Measurements from ENCODE around the gene VEGFA. TPM values are rescaled to one million over a fixed set of nuclear protein-coding genes. Genes with fewer than 3 reads are reported as not detected.

VEGFA gene
- total and polyA plus RNA-seq, 5 donors: 163 to 296 (median 246) TPM

GRCh38 chr6:43806043-43806757 is 36.2 kb downstream of the VEGFA start:
- 80% methylated on average over 9 of the region's 9 CpGs for whole genome bisulfite sequencing
- DNase-seq (no peak), ATAC-seq (peak in 1 of 2 donors; percentile 20)
- Histone ChIP-seq H3K27ac (ENCODE audit: low read length) (no peak overlapping the region), H3K9me3 (ENCODE audit: control insufficient read depth, low read length) (no peaks in the 10 kb centered on the region), H3K4me3 (ENCODE audit: low read length) (no peak overlapping the region), H3K4me1 (ENCODE audit: control insufficient read depth, insufficient read depth, low read length) (no peaks in the 10 kb centered on the region), H3K27me3 (ENCODE audit: control insufficient read depth, insufficient read depth) (no peaks in the 10 kb centered on the region)
- intact Hi-C loops (cut with DNase I): no loop called here

- no peak overlapping the region for H3K27ac ChIP-seq (ENCODE audit: low read length)
- ATAC-seq (peak in 1 of 2 donors; percentile 4), DNase-seq (no peak)
- intact Hi-C loops (cut with DNase I): no loop called here
- no peaks in the 10 kb centered on the region for H3K9me3 ChIP-seq (ENCODE audit: control insufficient read depth, low read length)
- 90% methylated on average over 5 of the region's 5 CpGs for WGBS
- no peak overlapping the region for H3K4me3 ChIP-seq (ENCODE audit: low read length)
- H3K27me3 ChIP-seq (ENCODE audit: control insufficient read depth, insufficient read depth): no peaks in the 10 kb centered on the region
- no peaks in the 10 kb centered on the region for H3K4me1 ChIP-seq (ENCODE audit: control insufficient read depth, insufficient read depth, low read length)
Measured at GRCh38 chr6:43806758-43807227, 36.8 kb downstream of the VEGFA start.

GRCh38 chr6:43807228-43808061 is 37.4 kb downstream of the VEGFA start:
- peak; percentile 25 to 56 for ATAC-seq
- H3K9me3 ChIP-seq (ENCODE audit: control insufficient read depth, low read length): no peaks in the 10 kb centered on the region
- H3K4me1 ChIP-seq (ENCODE audit: control insufficient read depth, insufficient read depth, low read length): no peaks in the 10 kb centered on the region
- intact Hi-C loops (cut with DNase I): no loop called here
- H3K27me3 ChIP-seq (ENCODE audit: control insufficient read depth, insufficient read depth): no peaks in the 10 kb centered on the region
- 43% methylated on average over 11 of the region's 11 CpGs for WGBS
- DNase-seq: peak; percentile 46 to 71 (median 62)
- H3K27ac ChIP-seq (ENCODE audit: low read length): no peak overlapping the region
- no peak overlapping the region for H3K4me3 ChIP-seq (ENCODE audit: low read length)

- WGBS: 93% methylated on average over 7 of the region's 7 CpGs
- Histone ChIP-seq H3K4me1 (ENCODE audit: control insufficient read depth, insufficient read depth, low read length) (no peaks in the 10 kb centered on the region), H3K9me3 (ENCODE audit: control insufficient read depth, low read length) (no peaks in the 10 kb centered on the region), H3K27ac (ENCODE audit: low read length) (no peak overlapping the region), H3K27me3 (ENCODE audit: control insufficient read depth, insufficient read depth) (no peaks in the 10 kb centered on the region), H3K4me3 (ENCODE audit: low read length) (no peak overlapping the region)
- DNase-seq (no peak), ATAC-seq (no peak)
- intact Hi-C loops (cut with DNase I): no loop called here
Measured at GRCh38 chr6:43808412-43808811, 38.4 kb downstream of the VEGFA start.

- no peak for DNase-seq
- intact Hi-C loops (cut with DNase I): no loop called here
- no peak for ATAC-seq
- no peaks in the 10 kb centered on the region for H3K9me3 ChIP-seq (ENCODE audit: control insufficient read depth, low read length)
- no peaks in the 10 kb centered on the region for H3K4me1 ChIP-seq (ENCODE audit: control insufficient read depth, insufficient read depth, low read length)
- no peaks in the 10 kb centered on the region for H3K27me3 ChIP-seq (ENCODE audit: control insufficient read depth, insufficient read depth)
- no peak overlapping the region for H3K27ac ChIP-seq (ENCODE audit: low read length)
- WGBS: 70% methylated on average over 14 of the region's 14 CpGs
- no peak overlapping the region for H3K4me3 ChIP-seq (ENCODE audit: low read length)
Measured at GRCh38 chr6:43809417-43810305, 39.6 kb downstream of the VEGFA start.

- H3K27me3 ChIP-seq (ENCODE audit: control insufficient read depth, insufficient read depth): no peaks in the 10 kb centered on the region
- DNase-seq (no peak), ATAC-seq (no peak)
- intact Hi-C loops (cut with DNase I): no loop called here
- no peak overlapping the region for H3K4me3 ChIP-seq (ENCODE audit: low read length)
- no peaks in the 10 kb centered on the region for H3K4me1 ChIP-seq (ENCODE audit: control insufficient read depth, insufficient read depth, low read length)
- no peaks in the 10 kb centered on the region for H3K9me3 ChIP-seq (ENCODE audit: control insufficient read depth, low read length)
- H3K27ac ChIP-seq (ENCODE audit: low read length): no peak overlapping the region
- 91% methylated on average over 6 of the region's 6 CpGs for WGBS
Measured at GRCh38 chr6:43810965-43811732, 41.1 kb downstream of the VEGFA start.

GRCh38 chr6:43811733-43812099 is 41.7 kb downstream of the VEGFA start:
- Histone ChIP-seq H3K4me3 (ENCODE audit: low read length) (no peak overlapping the region), H3K9me3 (ENCODE audit: control insufficient read depth, low read length) (no peaks in the 10 kb centered on the region), H3K27ac (ENCODE audit: low read length) (no peak overlapping the region), H3K27me3 (ENCODE audit: control insufficient read depth, insufficient read depth) (no peaks in the 10 kb centered on the region), H3K4me1 (ENCODE audit: control insufficient read depth, insufficient read depth, low read length) (no peaks in the 10 kb centered on the region)
- DNase-seq (no peak), ATAC-seq (no peak)
- WGBS: 100% methylated on average over 2 of the region's 2 CpGs
- intact Hi-C loops (cut with DNase I): no loop called here

GRCh38 chr6:43812850-43813578 is 43.0 kb downstream of the VEGFA start:
- Histone ChIP-seq H3K27ac (ENCODE audit: low read length) (no peak overlapping the region), H3K4me1 (ENCODE audit: control insufficient read depth, insufficient read depth, low read length) (no peaks in the 10 kb centered on the region), H3K4me3 (ENCODE audit: low read length) (no peak overlapping the region), H3K9me3 (ENCODE audit: control insufficient read depth, low read length) (no peaks in the 10 kb centered on the region), H3K27me3 (ENCODE audit: control insufficient read depth, insufficient read depth) (no peaks in the 10 kb centered on the region)
- WGBS: 66% methylated on average over 8 of the region's 8 CpGs
- DNase-seq (no peak), ATAC-seq (peak; percentile 45)
- intact Hi-C loops (cut with DNase I): no loop called here

GRCh38 chr6:43814111-43814510 is 44.1 kb downstream of the VEGFA start:
- Histone ChIP-seq H3K4me3 (ENCODE audit: low read length) (no peak overlapping the region), H3K4me1 (ENCODE audit: control insufficient read depth, insufficient read depth, low read length) (no peaks in the 10 kb centered on the region), H3K9me3 (ENCODE audit: control insufficient read depth, low read length) (no peaks in the 10 kb centered on the region), H3K27ac (ENCODE audit: low read length) (no peak overlapping the region), H3K27me3 (ENCODE audit: control insufficient read depth, insufficient read depth) (no peaks in the 10 kb centered on the region)
- no peak for DNase-seq
- intact Hi-C loops (cut with DNase I): no loop called here
- no peak for ATAC-seq
- WGBS: 92% methylated on average over 1 of the region's 1 CpG

GRCh38 chr6:43814865-43815264 is 44.9 kb downstream of the VEGFA start:
- intact Hi-C loops (cut with DNase I): no loop called here
- WGBS: 48% methylated on average over 2 of the region's 2 CpGs
- Histone ChIP-seq H3K4me3 (ENCODE audit: low read length) (no peak overlapping the region), H3K4me1 (ENCODE audit: control insufficient read depth, insufficient read depth, low read length) (no peaks in the 10 kb centered on the region), H3K27me3 (ENCODE audit: control insufficient read depth, insufficient read depth) (no peaks in the 10 kb centered on the region), H3K9me3 (ENCODE audit: control insufficient read depth, low read length) (no peaks in the 10 kb centered on the region), H3K27ac (ENCODE audit: low read length) (no peak overlapping the region)
- ATAC-seq (no peak), DNase-seq (no peak)

All from right cardiac atrium (tissue), 5 donors.